GM20000 (cell line): ENCODE data around the gene COLEC12.

ENCODE experiments used
- DNase-seq: peaks from one replicate; pipeline ENCODE4 v3.0.0; 2012; ENCODE audit warnings: low spot score
- CTCF ChIP-seq: IDR thresholded peaks from 2 replicates; pipeline ENCODE4 v1.5.1; 2012; ENCODE audit warnings: mild to moderate bottlenecking, control low read depth; ENCODE audit errors: extremely low read depth, missing control alignments

COLEC12 gene

GRCh38 chr18:331221-331821, 169.2 kb downstream of the COLEC12 start:
- no peak for TF ChIP-seq CTCF
- no peak for DNase-seq

- no peak for DNase-seq
- no peak for TF ChIP-seq CTCF
These were observed 171.6 kb downstream of the COLEC12 start for GRCh38 chr18:328928-329327.

GRCh38 chr18:326846-327245, 173.7 kb downstream of the COLEC12 start:
- no peak for TF ChIP-seq CTCF
- no peak for DNase-seq

- no peak for DNase-seq
- TF ChIP-seq CTCF: no peak
These were observed 177.3 kb downstream of the COLEC12 start for GRCh38 chr18:323253-323622.

GRCh38 chr18:321865-322467, 178.5 kb downstream of the COLEC12 start:
- TF ChIP-seq CTCF: no peak
- DNase-seq: no peak

- DNase-seq: no peak
- TF ChIP-seq CTCF: no peak
These were observed 180.3 kb downstream of the COLEC12 start for GRCh38 chr18:320155-320554.

GRCh38 chr18:319720-320119, 180.8 kb downstream of the COLEC12 start:
- DNase-seq: no peak
- TF ChIP-seq CTCF: no peak
